NCI-H2196 treated with DMSO at 0.1 percent for 48 hours (cell line): ENCODE data around the gene DUS2.
A peak's percentile ranks its signal among the peaks of the same experiment; 100 is the strongest.
"Not testable (repeated sequence)": the region's sequence is repeated elsewhere in the genome, so short reads cannot be mapped to it uniquely, and the experiment has no call there.

ENCODE experiments used
- DNase-seq: peaks from one replicate; lab custom pipeline; 2025; ENCODE audit not compliant: unreplicated experiment; lab: John Stamatoyannopoulos, UW

DUS2 gene

GRCh38 chr16:68022728-68023537, at the start of gene DUS2, which contains the start of gene DDX28:
Gene DUS2, plus strand, starts transcription at chr16:68023284. Its CDS starts 14,740 bp downstream, at chr16:68038024.
Gene DDX28, minus strand, starts transcription at chr16:68023232. Its CDS starts 30 bp downstream, at chr16:68023202.
- peak; percentile 23 for DNase-seq

DNA sequence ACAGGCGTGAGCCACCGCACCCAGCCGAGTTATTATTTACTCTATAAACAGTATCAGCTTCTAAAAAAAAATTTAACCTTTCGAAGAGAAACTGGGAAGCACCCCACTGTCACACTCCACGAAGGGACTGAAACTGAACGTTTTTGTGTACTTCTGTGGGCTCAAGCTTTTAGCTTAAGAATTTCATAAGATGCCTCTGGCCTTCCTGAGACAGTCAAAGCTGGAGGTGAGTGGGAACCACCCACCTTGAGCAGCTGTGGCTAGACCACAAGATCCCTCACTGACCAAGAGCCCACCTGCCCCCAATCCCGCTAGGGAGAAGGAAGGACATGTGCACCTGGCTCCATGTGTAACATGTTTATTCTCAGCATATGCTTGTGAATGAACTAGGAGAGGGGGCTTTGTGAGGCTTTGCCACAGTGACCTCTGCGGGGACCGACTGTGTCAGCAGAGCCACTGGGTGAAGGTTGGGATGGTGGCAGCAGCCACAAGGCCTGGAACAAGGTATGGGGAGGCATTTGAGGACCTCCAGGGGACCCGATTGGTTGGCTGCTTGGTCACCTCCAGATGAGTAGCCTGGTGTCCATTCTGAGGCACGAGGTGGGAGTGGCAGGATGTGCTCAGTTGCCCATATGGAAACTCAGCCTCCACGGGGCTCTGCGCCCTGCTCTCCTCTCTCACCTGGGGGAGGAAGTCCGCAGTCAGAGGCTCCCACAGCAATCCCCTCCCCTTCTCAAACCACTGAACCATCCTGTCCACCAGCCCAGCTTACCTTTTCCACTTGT, 47.6 kb upstream of the DUS2 start:
- DNase-seq: no peak

DNA sequence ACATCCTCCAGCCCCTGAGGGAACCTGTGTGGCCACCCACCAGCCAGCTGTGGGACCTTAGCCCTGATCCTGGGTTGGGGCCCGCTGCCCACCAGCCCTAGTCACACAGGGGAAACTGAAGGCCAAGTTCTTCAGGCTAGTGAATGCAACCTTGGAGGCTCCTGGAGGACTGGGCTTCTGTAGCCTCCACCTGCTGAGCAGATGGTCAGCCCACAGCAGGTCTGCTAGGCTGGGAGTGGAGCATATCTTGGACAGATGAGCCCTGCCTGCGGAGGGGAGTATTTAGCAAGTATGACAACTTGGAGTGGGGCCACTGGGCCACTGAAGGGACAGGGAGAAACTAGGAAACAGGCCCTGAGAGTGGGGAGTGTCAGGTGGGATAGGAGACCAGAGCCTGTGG, 46.9 kb upstream of the DUS2 start:
- no peak for DNase-seq

DNA sequence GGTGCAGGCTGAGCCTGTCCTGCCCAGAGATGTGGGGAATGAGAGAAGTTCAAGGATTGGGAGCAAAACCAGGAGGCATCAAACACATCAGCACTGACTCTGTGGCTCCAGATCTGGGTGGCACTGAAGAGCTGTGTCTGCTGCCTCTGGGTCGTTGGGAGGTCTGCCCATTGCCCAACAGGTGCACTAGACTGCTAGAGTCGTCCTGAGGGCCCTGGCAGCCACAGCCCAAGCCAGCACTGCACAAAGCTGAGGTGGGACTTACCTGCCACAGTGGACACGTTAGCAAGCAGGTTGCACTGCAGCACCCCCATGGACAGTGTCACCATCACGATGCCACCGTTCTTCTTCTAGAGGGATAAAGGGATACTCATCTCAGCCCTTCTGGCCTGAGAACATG, 46.1 kb upstream of the DUS2 start:
- DNase-seq: no peak

- DNase-seq: no peak
Measured at GRCh38 chr16:67977469-67978227, 45.4 kb upstream of the DUS2 start.

GRCh38 chr16:67979955-67980678, 43.0 kb upstream of the DUS2 start, which contains the start of gene DPEP3:
Gene DPEP3, minus strand, starts transcription at chr16:67980499. Its CDS starts 119 bp downstream, at chr16:67980380.
- DNase-seq: no peak

- DNase-seq: no peak
Measured at GRCh38 chr16:67982011-67982696, 40.9 kb upstream of the DUS2 start.

DNA sequence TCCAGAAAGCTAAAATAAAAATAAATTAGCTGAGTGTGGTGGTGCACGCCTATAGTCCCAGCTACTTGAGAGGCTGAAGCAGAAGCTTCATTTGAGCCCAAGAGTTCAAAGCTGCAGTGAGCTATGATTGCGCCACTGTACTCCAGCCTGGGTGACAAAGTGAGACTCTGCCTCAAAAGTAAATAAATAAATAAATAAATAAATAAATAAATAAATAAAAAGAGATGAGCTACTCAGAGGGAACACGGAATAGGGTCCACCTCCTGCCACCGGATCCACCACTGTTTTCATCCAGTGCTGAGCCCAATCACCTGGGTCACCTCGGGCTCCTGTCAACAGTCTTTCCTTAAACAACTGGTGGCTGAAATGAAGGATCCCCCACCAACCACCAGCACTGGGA, 36.1 kb upstream of the DUS2 start:
- no peak for DNase-seq

- DNase-seq: no peak
Measured at GRCh38 chr16:67987460-67988160, 35.5 kb upstream of the DUS2 start.

DNA sequence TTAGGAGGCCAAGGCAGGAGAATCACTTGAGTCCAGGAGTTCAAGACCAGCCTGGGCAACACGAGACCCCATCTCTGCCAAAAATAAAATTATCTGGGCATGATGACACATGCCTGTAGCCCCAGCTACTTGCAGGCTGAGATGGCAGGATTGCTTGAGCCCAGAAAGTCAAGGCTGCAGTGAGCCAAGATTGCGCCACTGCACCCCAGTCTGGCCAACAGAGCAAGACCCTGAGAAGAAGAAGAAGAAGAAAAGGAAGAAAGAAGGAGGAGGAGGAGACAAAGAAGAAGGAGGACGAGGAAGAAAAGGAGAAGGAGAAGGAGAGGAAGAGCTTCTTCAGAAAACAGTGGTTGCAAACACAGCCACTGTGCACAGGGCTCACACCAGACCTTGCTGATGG, 34.4 kb upstream of the DUS2 start:
- DNase-seq: no peak

DNA sequence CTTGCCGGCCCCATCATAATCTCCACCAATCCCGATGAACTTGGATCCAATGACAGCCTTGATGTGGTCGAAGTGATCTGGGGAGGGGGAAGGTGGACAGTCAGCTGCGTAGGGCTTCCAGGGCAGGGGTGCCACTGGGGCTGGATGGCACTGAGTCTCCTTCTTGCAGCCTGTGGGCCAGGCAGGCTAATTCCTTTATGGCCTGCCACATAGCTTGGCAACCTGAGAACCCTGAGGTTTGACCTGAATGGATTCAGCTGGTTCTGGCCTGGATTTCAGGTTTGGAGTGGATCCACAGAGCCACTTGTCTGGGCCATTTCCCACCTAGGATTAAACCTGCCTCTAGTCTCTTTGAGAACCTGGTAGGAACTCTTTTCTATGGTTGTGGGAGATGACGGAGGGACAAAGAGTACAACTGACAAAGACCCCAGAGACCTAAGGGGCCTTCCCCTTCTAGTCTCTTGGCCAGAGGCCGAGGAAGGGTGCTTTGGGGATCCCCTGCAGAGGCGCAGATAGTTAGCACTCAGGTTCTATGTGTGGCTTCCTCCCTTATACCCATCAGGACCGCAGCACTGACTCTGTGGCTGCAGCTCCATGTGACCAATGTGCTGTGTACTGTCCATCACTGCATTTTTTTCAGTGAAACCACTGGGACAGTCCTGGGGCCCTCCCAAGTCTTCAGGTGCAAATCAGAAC, 33.6 kb upstream of the DUS2 start:
- no peak for DNase-seq

DNA sequence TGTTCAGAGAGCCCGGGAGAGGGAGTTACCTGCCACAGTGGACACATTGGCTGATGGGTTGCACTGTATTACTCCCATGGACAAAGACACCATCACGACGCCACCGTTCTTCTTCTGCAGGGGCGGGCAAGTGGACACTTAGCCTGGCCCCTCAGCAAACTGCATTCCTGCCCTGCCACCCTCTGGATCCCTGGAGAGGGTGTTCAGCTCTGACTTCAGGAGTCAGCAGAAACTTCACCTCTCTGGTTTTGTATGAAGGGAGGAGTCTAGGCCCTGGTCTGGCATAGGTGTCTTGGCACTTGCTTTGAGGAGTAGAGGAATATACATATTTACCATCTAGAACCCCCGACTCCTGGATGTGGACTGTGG, 33.1 kb upstream of the DUS2 start:
- no peak for DNase-seq

GRCh38 chr16:67992661-67993206, 30.4 kb upstream of the DUS2 start:
- no peak for DNase-seq

DNA sequence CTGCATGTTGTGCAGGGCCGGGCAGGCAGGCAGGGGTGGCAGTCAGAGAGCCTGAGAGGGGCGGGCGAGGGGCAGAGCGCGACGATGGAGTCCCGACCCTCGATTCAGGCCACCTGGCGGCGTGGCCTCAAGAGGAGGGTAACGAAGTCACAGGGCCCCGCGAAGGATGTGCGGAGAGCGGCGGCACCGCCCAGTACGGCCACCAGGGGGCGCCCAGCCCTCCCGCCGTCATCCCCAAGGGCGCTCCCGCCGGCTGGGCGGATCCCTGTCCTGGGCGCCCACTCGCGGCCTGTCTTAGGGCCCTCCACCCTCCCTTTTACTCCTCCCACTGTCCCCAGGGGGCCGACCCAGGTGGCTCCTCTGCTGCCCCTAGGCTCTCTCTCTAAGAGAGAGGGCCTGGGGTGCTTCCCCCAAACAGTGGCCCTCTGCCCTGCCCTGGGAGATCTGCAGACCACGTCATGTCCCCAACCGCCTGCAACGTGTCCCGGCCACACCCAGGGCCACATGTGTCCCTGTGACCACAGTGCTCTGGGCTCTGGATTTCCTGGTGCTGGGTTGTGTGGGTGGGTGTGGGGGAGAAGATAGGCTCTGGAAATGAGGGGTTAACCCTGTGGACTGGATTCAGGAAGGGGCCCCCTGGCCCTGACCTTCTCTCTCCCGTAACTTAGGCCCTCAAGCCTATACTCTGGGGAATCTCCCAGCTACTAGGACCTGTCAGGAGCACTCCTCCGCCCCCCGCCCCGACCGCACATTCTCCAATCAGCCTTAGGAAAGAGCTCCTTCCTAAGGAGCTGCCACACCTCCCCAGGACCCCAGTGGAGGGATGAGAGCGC, 29.7 kb upstream of the DUS2 start:
- peak; percentile 3 for DNase-seq

- not testable (repeated sequence) for DNase-seq
Measured at GRCh38 chr16:67994040-67994408, 29.1 kb upstream of the DUS2 start.

DNA sequence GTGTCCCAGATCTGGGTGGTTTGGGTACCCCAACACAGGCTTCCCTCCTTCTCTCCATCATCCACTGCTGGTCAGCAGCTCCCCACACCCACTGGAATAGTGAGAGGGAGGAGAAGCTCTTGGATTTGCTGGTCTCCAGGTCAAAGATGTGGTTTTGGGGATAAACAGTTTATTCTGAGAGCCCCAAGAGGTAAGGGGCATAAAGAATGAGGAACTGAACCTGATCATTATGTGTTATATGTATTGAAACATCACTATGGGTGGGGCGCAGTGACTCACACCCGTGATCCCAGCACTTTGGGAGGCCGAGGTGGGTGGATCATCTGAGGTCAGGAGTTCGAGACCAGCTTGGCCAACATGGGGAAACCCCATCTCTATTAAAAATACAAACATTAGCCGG, 27.7 kb upstream of the DUS2 start:
- DNase-seq: no peak

DNA sequence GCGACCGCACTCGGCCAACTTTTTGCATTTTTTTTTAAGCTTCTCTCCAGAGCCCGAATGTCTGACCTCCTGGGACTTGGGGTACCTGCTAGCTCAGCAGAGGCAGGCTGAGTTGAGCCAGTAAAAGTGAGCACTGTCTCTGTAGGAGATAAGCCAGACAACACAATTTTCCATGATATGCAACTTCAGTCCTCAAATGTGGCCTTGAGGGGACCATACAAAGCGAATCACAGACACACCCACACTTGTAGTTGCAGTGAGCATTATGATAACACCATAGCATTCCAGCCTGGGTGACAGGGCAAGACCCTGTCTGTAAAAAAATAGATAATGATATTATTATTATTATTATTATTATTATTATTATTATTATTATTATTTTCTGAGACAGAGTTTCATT, 26.4 kb upstream of the DUS2 start:
- no peak for DNase-seq

DNA sequence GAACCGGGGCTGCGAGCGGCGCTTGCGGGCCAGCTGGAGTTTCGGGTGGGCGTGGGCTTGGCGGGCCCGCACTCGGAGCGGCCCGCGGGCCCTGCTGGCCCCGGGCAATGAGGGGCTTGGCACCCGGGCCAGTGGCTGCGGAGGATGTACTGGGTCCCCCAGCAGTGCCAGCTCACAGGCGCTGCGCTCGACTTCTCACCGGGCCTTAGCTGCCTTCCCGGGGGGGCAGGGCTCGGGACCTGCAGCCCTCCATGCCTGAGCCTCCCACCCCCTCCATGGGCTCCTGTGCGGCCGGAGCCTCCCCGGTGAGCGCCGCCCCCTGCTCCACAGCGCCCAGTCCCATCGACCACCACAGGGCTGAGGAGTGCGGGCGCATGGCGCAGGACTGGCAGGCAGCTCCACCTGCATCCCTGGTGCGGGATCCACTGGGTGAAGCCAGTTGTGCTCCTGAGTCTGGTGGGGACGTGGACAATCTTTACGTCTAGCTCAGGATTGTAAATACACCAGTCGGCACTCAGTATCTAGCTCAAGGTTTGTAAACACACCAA, 24.8 kb upstream of the DUS2 start:
- DNase-seq: not testable (repeated sequence)
